Left ventricle myocardium inferior (tissue), 1 donor: ENCODE results near the gene ZNRF4. TPM values are rescaled to one million over a fixed set of nuclear protein-coding genes. Genes with fewer than 3 reads are reported as not detected.

Experiments
- DNase-seq: peaks from one replicate; pipeline ENCODE4 v3.0.0-alpha.2; 2020
- H3K27ac ChIP-seq: fragments of 200-600 bp; replicated peaks from 2 replicates; pipeline ENCODE4 v1.8.0; 2021
- H3K27me3 ChIP-seq: fragments of 200-600 bp; 2 replicates; pipeline ENCODE4 v1.8.0; 2021; ENCODE audit warnings: low read depth
- H3K36me3 ChIP-seq: fragments of 200-600 bp; 2 replicates; pipeline ENCODE4 v1.8.0; 2021
- H3K4me1 ChIP-seq: fragments of 200-600 bp; 2 replicates; pipeline ENCODE4 v1.8.0; 2021
- H3K4me3 ChIP-seq: fragments of 200-600 bp; 2 replicates; pipeline ENCODE4 v1.8.0; 2021; ENCODE audit warnings: mild to moderate bottlenecking, moderate library complexity
- H3K9me3 ChIP-seq: fragments of 200-600 bp; replicated peaks from 2 replicates; pipeline ENCODE4 v1.8.0; 2021
- intact Hi-C: fragments of 100-400 bp; cut with micrococcal nuclease; formaldehyde crosslinking; loops from one replicate; pipeline ENCODE4 v1.11.0; 2022
- total RNA-seq: library from RNA; stranded (reverse); fragmentation: NEBNext Ultra II Directional; extraction: Animal tissue kit (Norgen Biotek cat#: 25700); gene quantifications from one replicate; pipeline ENCODE4 v1.2.1, GENCODE V29; 2021
- TF ChIP-seq, protein P1 (sequence below): fragments of 200-600 bp; IDR thresholded peaks from 2 replicates; pipeline ENCODE4 v1.8.0; 2021; ENCODE audit warnings: antibody characterized with exemption, mild to moderate bottlenecking, borderline replicate concordance
- donor health status: DM: no; HTN: yes; CAD: no; lungs with severe emphysema.

Gene ZNRF4
- total RNA-seq, 1 donor from 2014 or later, result not detected

DNA sequence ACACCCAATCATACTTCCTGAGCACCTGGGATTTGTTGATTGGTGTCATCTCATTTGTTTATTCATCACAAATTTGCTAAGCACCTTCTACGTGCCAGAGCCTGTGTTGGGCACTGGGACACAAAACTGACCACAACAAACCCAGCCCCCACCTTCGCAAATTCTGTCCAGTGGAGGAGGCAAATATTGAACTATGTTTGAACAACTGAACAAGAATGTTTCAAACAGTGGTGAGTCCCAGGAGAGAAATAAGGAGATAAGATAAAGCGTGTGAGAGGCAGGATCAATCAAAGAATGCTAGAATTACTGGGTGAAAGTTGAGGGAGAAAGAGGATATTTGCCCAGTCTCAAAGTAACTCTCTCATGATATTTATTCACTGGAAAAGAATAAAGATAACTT is 8.7 kb downstream of the ZNRF4 start:
- TF ChIP-seq, protein P1, sequence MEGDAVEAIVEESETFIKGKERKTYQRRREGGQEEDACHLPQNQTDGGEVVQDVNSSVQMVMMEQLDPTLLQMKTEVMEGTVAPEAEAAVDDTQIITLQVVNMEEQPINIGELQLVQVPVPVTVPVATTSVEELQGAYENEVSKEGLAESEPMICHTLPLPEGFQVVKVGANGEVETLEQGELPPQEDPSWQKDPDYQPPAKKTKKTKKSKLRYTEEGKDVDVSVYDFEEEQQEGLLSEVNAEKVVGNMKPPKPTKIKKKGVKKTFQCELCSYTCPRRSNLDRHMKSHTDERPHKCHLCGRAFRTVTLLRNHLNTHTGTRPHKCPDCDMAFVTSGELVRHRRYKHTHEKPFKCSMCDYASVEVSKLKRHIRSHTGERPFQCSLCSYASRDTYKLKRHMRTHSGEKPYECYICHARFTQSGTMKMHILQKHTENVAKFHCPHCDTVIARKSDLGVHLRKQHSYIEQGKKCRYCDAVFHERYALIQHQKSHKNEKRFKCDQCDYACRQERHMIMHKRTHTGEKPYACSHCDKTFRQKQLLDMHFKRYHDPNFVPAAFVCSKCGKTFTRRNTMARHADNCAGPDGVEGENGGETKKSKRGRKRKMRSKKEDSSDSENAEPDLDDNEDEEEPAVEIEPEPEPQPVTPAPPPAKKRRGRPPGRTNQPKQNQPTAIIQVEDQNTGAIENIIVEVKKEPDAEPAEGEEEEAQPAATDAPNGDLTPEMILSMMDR, result no peak
- no peak for DNase-seq
- H3K4me1 ChIP-seq, result peaks cover 11% of the 10 kb centered on the region
- H3K4me3 ChIP-seq, result no peak overlapping the region
- H3K9me3 ChIP-seq, result peaks cover 8% of the 10 kb centered on the region
- no peaks in the 10 kb centered on the region for H3K36me3 ChIP-seq
- H3K27me3 ChIP-seq, result peaks cover 23% of the 10 kb centered on the region
- H3K27ac ChIP-seq, result no peak overlapping the region
- intact Hi-C loops, result no loop called here

DNA sequence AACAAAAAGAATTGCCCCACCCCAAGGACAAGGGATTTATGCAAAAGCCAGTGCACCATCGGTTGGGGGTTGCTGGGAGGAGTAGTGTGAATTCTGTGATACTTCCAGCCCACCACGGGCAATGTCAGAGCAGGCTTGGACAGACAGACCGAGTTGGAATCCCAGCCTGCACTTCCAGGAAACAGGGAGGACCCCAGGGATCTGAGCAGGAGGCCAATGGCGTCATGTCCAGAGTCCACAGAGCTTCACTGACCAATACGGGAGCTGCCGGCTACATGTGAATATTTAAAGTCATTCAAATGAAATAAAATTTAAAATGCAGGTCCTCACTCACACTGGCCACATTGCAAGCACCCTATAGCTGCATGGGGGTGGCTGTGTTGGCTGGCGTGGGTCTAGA is 10.9 kb downstream of the ZNRF4 start:
- peaks cover 8% of the 10 kb centered on the region for H3K9me3 ChIP-seq
- no peak overlapping the region for H3K4me3 ChIP-seq
- intact Hi-C loops, result no loop called here
- peak; percentile 20 for DNase-seq
- peaks cover 23% of the 10 kb centered on the region for H3K27me3 ChIP-seq
- H3K4me1 ChIP-seq, result peaks cover 11% of the 10 kb centered on the region
- no peaks in the 10 kb centered on the region for H3K36me3 ChIP-seq
- H3K27ac ChIP-seq, result no peak overlapping the region
- TF ChIP-seq, protein P1, result no peak

DNA sequence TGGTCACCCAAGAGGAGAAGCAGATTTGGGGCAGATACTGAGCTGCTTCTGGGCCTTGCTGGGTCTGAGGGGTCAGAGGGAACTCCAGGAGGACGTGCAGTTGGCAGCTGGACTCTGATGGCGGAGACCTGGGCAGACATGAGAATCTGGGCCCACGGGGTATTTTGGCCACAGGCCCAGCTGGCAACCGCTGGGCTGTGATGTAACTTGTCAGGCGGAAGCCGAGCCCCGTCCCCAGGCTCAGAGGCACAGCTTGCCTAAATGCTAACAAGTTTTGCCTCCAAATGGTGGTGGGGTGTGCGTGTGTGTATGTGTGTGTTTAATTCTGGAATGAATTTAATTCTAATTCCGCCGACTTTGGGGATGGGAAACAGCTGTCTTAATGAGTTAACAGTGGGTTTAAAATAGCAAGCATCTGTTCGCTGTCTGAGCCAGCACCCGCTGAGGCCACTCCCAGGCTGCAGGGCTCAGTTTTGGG is 11.6 kb downstream of the ZNRF4 start:
- Histone ChIP-seq H3K27me3 (peaks cover 26% of the 10 kb centered on the region), H3K4me3 (no peak overlapping the region), H3K27ac (no peak overlapping the region), H3K36me3 (no peaks in the 10 kb centered on the region), H3K4me1 (peaks cover 11% of the 10 kb centered on the region), H3K9me3 (peaks cover 8% of the 10 kb centered on the region)
- intact Hi-C loops, result no loop called here
- TF ChIP-seq, protein P1, result no peak
- peak; percentile 49 for DNase-seq

DNA sequence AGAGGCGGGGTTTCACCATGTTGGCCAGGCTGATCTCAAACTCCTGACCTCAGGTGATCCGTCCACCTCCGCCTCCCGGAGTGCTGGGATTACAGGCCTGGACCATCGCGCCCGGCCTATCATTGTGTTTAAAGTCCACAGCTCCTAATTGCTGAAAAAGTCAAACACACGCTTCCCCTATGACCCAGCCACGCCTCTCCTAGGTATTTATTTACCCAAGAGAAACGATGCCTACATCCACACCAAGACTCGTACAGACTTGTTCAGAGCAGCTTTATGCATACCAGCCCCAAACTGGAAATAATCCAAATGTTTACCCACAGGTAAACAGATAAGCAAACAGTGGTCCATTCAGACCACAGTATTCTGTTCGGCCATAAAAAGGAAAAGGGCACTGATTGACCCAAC is 15.1 kb downstream of the ZNRF4 start:
- Histone ChIP-seq H3K27me3 (peaks cover 46% of the 10 kb centered on the region), H3K4me1 (peaks cover 11% of the 10 kb centered on the region), H3K4me3 (no peak overlapping the region), H3K36me3 (no peaks in the 10 kb centered on the region), H3K9me3 (no peaks in the 10 kb centered on the region), H3K27ac (no peak overlapping the region)
- TF ChIP-seq, protein P1, result no peak
- intact Hi-C loops, result no loop called here
- DNase-seq, result no peak

DNA sequence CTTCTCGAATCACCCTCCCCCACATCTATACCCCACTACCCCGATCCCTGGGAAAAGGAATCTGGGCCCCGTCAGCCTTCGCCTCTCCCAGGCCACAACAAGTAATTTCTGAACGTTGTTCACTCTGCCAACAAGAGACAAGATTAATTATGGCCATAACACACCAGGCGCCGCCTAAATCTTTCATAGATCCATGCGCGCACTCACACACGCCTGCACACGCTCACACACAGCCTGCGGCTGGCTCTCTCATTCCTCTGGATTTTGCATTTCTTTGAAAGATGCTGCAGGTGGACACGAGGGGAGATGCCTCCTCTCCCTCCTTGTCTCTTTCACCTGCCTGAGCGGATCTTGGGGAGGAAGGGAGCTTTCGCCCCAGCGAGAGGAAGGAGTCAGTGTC is 17.1 kb downstream of the ZNRF4 start:
- TF ChIP-seq, protein P1, result no peak
- Histone ChIP-seq H3K36me3 (no peaks in the 10 kb centered on the region), H3K27me3 (peaks cover 55% of the 10 kb centered on the region), H3K9me3 (no peaks in the 10 kb centered on the region), H3K4me3 (no peak overlapping the region), H3K4me1 (peaks cover 2% of the 10 kb centered on the region), H3K27ac (no peak overlapping the region)
- intact Hi-C loops, result no loop called here
- no peak for DNase-seq
